HUDEP-2 (cell line): ENCODE measurements around the gene RAC2.
"Not testable (repeated sequence)": the region's sequence is repeated elsewhere in the genome, so short reads cannot be mapped to it uniquely, and the experiment has no call there.

Experiments used
- DNase-seq, 76 experiments: peaks; one replicate each; lab custom pipeline; 2025; ENCODE audit not compliant: unreplicated experiment in 76 of 76; lab: John Stamatoyannopoulos, UW

RAC2 gene

GRCh38 chr22:37237371-37238268 lies 6.4 kb downstream of the RAC2 start:
- DNase-seq = no peak

GRCh38 chr22:37235897-37236607 lies 8.0 kb downstream of the RAC2 start:
- DNase-seq = no peak

GRCh38 chr22:37234736-37235711 lies 9.0 kb downstream of the RAC2 start:
- DNase-seq = no peak

GRCh38 chr22:37233751-37234631 lies 10.1 kb downstream of the RAC2 start:
- no peak for DNase-seq

- not testable (repeated sequence) for DNase-seq
Measured at GRCh38 chr22:37233371-37233750, 10.7 kb downstream of the RAC2 start.

- DNase-seq = no peak
Measured at GRCh38 chr22:37232140-37232998, 11.7 kb downstream of the RAC2 start.

- no peak for DNase-seq
Measured at GRCh38 chr22:37231406-37232139, 12.5 kb downstream of the RAC2 start.

- DNase-seq = peak in 1 of 76 experiments; percentile 33
Measured at GRCh38 chr22:37230673-37231405, 13.2 kb downstream of the RAC2 start.

- peak in 62 of 76 experiments; percentile 15 to 78 (median 54) for DNase-seq
Measured at GRCh38 chr22:37229805-37230672, 14.0 kb downstream of the RAC2 start.

- DNase-seq = peak in 2 of 76 experiments; percentile 10 to 38
Measured at GRCh38 chr22:37229012-37229804, 14.9 kb downstream of the RAC2 start.

- peak in 2 of 76 experiments; percentile 14 for DNase-seq
Measured at GRCh38 chr22:37228106-37229011, 15.7 kb downstream of the RAC2 start.

GRCh38 chr22:37226514-37226913 lies 17.6 kb downstream of the RAC2 start:
- DNase-seq = peak in 1 of 76 experiments; percentile 21

- no peak for DNase-seq
Measured at GRCh38 chr22:37226087-37226486, 18.0 kb downstream of the RAC2 start.

- peak in 1 of 76 experiments; percentile 12 for DNase-seq
Measured at GRCh38 chr22:37225481-37225880, 18.6 kb downstream of the RAC2 start.
